HepG2 (cell line): ENCODE results near the gene ABCA2. TPM values are rescaled to one million over a fixed set of nuclear protein-coding genes. Genes with fewer than 3 reads are reported as not detected.

Experiments
- ARID2 ChIP-seq: sonication (generic); formaldehyde crosslinking; IDR thresholded peaks from 2 replicates; pipeline ENCODE4 v1.8.1; 2022; ENCODE audit warnings: mild to moderate bottlenecking, missing genetic modification reagents, borderline replicate concordance
- ARNTL ChIP-seq: sonication (generic); formaldehyde crosslinking; IDR thresholded peaks from 2 replicates; pipeline ENCODE4 v1.4.0; 2020; ENCODE audit warnings: mild to moderate bottlenecking, missing genetic modification reagents
- ATF6 ChIP-seq: sonication (generic); formaldehyde crosslinking; conservative IDR thresholded peaks from 2 replicates; pipeline ENCODE4 v1.4.0; 2020; ENCODE audit warnings: missing genetic modification reagents
- CC2D1A ChIP-seq: sonication (generic); formaldehyde crosslinking; IDR thresholded peaks from 2 replicates; pipeline ENCODE4 v1.8.1; 2023; ENCODE audit warnings: mild to moderate bottlenecking, missing genetic modification reagents
- DBP ChIP-seq: sonication (generic); formaldehyde crosslinking; IDR thresholded peaks from 2 replicates; pipeline ENCODE4 v1.4.0; 2020; ENCODE audit warnings: missing genetic modification reagents; ENCODE audit errors: not compliant biosample characterization
- ETS1 ChIP-seq: sonication (generic); formaldehyde crosslinking; IDR thresholded peaks from 2 replicates; pipeline ENCODE4 v1.4.0; 2020; ENCODE audit warnings: missing genetic modification reagents
- GTF2F1 ChIP-seq: fragments of 150-350 bp; IDR thresholded peaks from 2 replicates; pipeline ENCODE4 v1.6.1; 2014; ENCODE audit warnings: low read length
- HNF4G ChIP-seq, 2 experiments: sonication (generic) in 1 of 2; formaldehyde crosslinking in 1 of 2; IDR thresholded peaks; 2 replicates each; pipeline versions ENCODE4 v1.4.0 to v1.6.1; 2011 to 2020; ENCODE audit warnings: borderline replicate concordance in 2 of 2, low read depth in 2 of 2, mild to moderate bottlenecking in 2 of 2, low read length in 1 of 2, missing genetic modification reagents in 1 of 2, moderate library complexity in 1 of 2
- RBAK ChIP-seq: sonication (generic); formaldehyde crosslinking; IDR thresholded peaks from 2 replicates; pipeline ENCODE4 v1.5.1; 2020; ENCODE audit warnings: mild to moderate bottlenecking, missing genetic modification reagents
- RELA ChIP-seq: sonication (generic); formaldehyde crosslinking; IDR thresholded peaks from 2 replicates; pipeline ENCODE4 v1.4.0; 2020; ENCODE audit warnings: missing genetic modification reagents
- STAG1 ChIP-seq: sonication (generic); formaldehyde crosslinking; IDR thresholded peaks from 2 replicates; pipeline ENCODE4 v1.4.0; 2020; ENCODE audit warnings: missing genetic modification reagents
- ZNF121 ChIP-seq: sonication (generic); formaldehyde crosslinking; IDR thresholded peaks from 2 replicates; pipeline ENCODE4 v1.5.0; 2020; ENCODE audit warnings: mild to moderate bottlenecking, missing genetic modification reagents
- ZNF30 ChIP-seq: sonication (generic); formaldehyde crosslinking; IDR thresholded peaks from 2 replicates; pipeline ENCODE4 v1.5.0; 2020; ENCODE audit warnings: mild to moderate bottlenecking, missing genetic modification reagents
- ZNF446 ChIP-seq: sonication (generic); formaldehyde crosslinking; IDR thresholded peaks from 2 replicates; pipeline ENCODE4 v1.5.0; 2020; ENCODE audit warnings: mild to moderate bottlenecking, missing genetic modification reagents
- ZNF552 ChIP-seq: sonication (generic); formaldehyde crosslinking; IDR thresholded peaks from 2 replicates; pipeline ENCODE4 v1.9.0; 2022; ENCODE audit warnings: missing genetic modification reagents, mild to moderate bottlenecking, borderline replicate concordance
- ZNF557 ChIP-seq: sonication (generic); formaldehyde crosslinking; IDR thresholded peaks from 2 replicates; pipeline ENCODE4 v1.4.0; 2020; ENCODE audit warnings: missing genetic modification reagents
- ZSCAN25 ChIP-seq: sonication (generic); formaldehyde crosslinking; IDR thresholded peaks from 2 replicates; pipeline ENCODE4 v1.8.0; 2022; ENCODE audit warnings: mild to moderate bottlenecking, missing genetic modification reagents
- ZSCAN30 ChIP-seq: sonication (generic); formaldehyde crosslinking; IDR thresholded peaks from 2 replicates; pipeline ENCODE4 v1.5.0; 2020; ENCODE audit warnings: mild to moderate bottlenecking, missing genetic modification reagents
- polyA plus RNA-seq, 8 experiments: library from polyadenylated mRNA; depleted of rRNA in 3 of 8; stranded (reverse) in 7 of 8; unstranded in 1 of 8; fragments of >200 nt; fragmentation: Illumina TruSeq in 4 of 8; extraction: Trizol in 4 of 8; gene quantifications; 2 replicates each; pipeline versions ENCODE4 v1.2.1 to v1.2.3, GENCODE V29; 2011 to 2016; ENCODE audit warnings: low read depth in 4 of 8, missing spikeins in 1 of 8, mixed read lengths in 1 of 8; ENCODE audit not compliant: insufficient read depth in 1 of 8
- total RNA-seq, 5 experiments: library from RNA; depleted of rRNA; stranded (reverse); fragments of >200 nt; fragmentation: Illumina TruSeq; extraction: Trizol; gene quantifications; 2 replicates each; pipeline ENCODE4 v1.2.3, GENCODE V29; 2016; ENCODE audit warnings: low read depth in 1 of 5
- TF ChIP-seq, protein P1 (sequence below): sonication (generic); formaldehyde crosslinking; IDR thresholded peaks from 2 replicates; pipeline ENCODE4 v1.4.0; 2020; ENCODE audit warnings: missing genetic modification reagents
- TF ChIP-seq, protein P2 (sequence below): fragments of 450-650 bp; IDR thresholded peaks from 2 replicates; pipeline ENCODE4 v1.6.1; 2016
- TF ChIP-seq, protein P3 (sequence below): sonication (generic); formaldehyde crosslinking; IDR thresholded peaks from 2 replicates; pipeline ENCODE4 v1.5.0; 2020; ENCODE audit warnings: mild to moderate bottlenecking, missing genetic modification reagents, moderate library complexity

The ABCA2 gene
- total and polyA plus RNA-seq, 2 of the 13 experiments (the other 11 are each of a cell fraction or from before 2014, with no cell fraction given): 2.9 to 19.2 TPM

DNA sequence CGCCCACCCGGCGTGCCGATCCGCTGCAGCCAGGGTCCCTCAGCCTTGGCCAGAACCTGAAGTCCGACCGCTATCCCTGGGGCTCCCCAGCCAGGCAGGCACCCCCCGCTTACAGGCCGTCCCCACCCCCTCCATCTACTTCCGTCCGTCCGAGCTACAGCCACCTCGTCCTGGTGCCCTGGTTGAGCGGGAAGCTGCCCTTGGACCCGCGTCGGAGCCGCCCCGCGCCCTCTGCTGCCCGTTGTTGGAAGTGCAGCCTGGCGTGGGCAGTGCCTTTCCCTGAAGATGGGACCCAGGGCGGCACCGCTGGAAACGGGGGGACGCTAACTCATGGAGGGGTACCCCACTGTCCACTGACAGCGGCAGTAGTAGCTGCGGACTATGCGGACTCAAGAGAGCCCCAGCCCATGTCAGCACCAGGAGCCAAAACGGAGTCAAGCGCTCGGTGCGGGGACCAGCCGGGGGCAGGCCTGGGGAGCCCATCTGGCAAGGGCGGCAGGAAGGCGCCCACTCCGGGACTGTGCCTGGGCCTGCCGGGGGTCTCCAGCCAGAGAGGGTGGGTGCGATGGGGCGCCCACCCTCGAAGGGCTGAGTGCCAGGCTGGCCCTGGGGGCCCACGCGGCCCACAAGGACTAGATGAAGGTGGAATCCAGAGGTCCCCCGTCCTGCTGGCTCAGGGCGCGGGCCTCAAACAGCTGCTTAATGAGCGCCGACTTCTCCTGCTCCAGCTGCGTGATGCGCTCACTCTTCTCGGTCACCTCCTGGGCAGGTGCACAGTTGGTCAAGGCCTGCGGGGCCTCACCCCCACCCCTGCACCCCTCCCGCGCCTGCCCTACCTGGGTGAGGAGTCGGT lies 36.2 kb upstream of the ABCA2 start (continued):
- TF ChIP-seq, protein P1, sequence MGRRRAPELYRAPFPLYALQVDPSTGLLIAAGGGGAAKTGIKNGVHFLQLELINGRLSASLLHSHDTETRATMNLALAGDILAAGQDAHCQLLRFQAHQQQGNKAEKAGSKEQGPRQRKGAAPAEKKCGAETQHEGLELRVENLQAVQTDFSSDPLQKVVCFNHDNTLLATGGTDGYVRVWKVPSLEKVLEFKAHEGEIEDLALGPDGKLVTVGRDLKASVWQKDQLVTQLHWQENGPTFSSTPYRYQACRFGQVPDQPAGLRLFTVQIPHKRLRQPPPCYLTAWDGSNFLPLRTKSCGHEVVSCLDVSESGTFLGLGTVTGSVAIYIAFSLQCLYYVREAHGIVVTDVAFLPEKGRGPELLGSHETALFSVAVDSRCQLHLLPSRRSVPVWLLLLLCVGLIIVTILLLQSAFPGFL (CRISPR knock-in tag): no peak
- TF ChIP-seq DBP (CRISPR knock-in tag): no peak
- TF ChIP-seq RELA: no peak
- TF ChIP-seq ARNTL (CRISPR knock-in tag): no peak
- no peak for TF ChIP-seq HNF4G (IDR thresholded peaks at IDR 0.05; ENCODE audit: borderline replicate concordance, low read depth, low read length)
- no peak; the same call in 1 of the 2 replicates for TF ChIP-seq HNF4G (CRISPR knock-in tag; IDR thresholded peaks at IDR 0.05; ENCODE audit: borderline replicate concordance, low read depth)
- no peak for TF ChIP-seq ZNF557 (CRISPR knock-in tag)
- TF ChIP-seq RBAK (CRISPR knock-in tag): no peak
- peak; percentile 74 for TF ChIP-seq STAG1 (CRISPR knock-in tag)
- TF ChIP-seq ZNF552 (CRISPR knock-in tag): no peak
- no peak for TF ChIP-seq ZNF446 (CRISPR knock-in tag)
- TF ChIP-seq ATF6 (CRISPR knock-in tag): no peak
- no peak for TF ChIP-seq CC2D1A (CRISPR knock-in tag)
- TF ChIP-seq ZNF30 (CRISPR knock-in tag): no peak
- no peak for TF ChIP-seq ZSCAN30 (CRISPR knock-in tag)
- no peak for TF ChIP-seq ETS1
- peak; percentile 25; the same call in 1 of the 2 replicates for TF ChIP-seq ZSCAN25
- TF ChIP-seq, protein P2, sequence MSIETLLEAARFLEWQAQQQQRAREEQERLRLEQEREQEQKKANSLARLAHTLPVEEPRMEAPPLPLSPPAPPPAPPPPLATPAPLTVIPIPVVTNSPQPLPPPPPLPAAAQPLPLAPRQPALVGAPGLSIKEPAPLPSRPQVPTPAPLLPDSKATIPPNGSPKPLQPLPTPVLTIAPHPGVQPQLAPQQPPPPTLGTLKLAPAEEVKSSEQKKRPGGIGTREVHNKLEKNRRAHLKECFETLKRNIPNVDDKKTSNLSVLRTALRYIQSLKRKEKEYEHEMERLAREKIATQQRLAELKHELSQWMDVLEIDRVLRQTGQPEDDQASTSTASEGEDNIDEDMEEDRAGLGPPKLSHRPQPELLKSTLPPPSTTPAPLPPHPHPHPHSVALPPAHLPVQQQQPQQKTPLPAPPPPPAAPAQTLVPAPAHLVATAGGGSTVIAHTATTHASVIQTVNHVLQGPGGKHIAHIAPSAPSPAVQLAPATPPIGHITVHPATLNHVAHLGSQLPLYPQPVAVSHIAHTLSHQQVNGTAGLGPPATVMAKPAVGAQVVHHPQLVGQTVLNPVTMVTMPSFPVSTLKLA: no peak
- TF ChIP-seq GTF2F1: no peak
- no peak for TF ChIP-seq ARID2 (CRISPR knock-in tag)
- TF ChIP-seq ZNF121 (CRISPR knock-in tag): no peak
- TF ChIP-seq, protein P3, sequence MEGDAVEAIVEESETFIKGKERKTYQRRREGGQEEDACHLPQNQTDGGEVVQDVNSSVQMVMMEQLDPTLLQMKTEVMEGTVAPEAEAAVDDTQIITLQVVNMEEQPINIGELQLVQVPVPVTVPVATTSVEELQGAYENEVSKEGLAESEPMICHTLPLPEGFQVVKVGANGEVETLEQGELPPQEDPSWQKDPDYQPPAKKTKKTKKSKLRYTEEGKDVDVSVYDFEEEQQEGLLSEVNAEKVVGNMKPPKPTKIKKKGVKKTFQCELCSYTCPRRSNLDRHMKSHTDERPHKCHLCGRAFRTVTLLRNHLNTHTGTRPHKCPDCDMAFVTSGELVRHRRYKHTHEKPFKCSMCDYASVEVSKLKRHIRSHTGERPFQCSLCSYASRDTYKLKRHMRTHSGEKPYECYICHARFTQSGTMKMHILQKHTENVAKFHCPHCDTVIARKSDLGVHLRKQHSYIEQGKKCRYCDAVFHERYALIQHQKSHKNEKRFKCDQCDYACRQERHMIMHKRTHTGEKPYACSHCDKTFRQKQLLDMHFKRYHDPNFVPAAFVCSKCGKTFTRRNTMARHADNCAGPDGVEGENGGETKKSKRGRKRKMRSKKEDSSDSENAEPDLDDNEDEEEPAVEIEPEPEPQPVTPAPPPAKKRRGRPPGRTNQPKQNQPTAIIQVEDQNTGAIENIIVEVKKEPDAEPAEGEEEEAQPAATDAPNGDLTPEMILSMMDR: peak; percentile 98
